Stimulated activated CD4-positive, alpha-beta T cell treated with anti-CD3 and anti-CD28 coated beads, Interleukin-1b, Interleukin-23, amount 100 ng/mL, for 1 hour (primary cell): ENCODE results near the gene HAP1.
"Not testable (repeated sequence)": the region's sequence is repeated elsewhere in the genome, so short reads cannot be mapped to it uniquely, and the experiment has no call there.

ENCODE experiments used
- DNase-seq, 2 donors: peaks; one replicate each; pipeline ENCODE4 v3.0.0-alpha.2; 2020; ENCODE audit warnings: low read depth in 2 of 2

Gene HAP1

GRCh38 chr17:41690497-41690896 lies 43.9 kb downstream of the HAP1 start:
- no peak for DNase-seq

- no peak for DNase-seq
Observed at GRCh38 chr17:41689497-41690299, 44.7 kb downstream of the HAP1 start.

DNA sequence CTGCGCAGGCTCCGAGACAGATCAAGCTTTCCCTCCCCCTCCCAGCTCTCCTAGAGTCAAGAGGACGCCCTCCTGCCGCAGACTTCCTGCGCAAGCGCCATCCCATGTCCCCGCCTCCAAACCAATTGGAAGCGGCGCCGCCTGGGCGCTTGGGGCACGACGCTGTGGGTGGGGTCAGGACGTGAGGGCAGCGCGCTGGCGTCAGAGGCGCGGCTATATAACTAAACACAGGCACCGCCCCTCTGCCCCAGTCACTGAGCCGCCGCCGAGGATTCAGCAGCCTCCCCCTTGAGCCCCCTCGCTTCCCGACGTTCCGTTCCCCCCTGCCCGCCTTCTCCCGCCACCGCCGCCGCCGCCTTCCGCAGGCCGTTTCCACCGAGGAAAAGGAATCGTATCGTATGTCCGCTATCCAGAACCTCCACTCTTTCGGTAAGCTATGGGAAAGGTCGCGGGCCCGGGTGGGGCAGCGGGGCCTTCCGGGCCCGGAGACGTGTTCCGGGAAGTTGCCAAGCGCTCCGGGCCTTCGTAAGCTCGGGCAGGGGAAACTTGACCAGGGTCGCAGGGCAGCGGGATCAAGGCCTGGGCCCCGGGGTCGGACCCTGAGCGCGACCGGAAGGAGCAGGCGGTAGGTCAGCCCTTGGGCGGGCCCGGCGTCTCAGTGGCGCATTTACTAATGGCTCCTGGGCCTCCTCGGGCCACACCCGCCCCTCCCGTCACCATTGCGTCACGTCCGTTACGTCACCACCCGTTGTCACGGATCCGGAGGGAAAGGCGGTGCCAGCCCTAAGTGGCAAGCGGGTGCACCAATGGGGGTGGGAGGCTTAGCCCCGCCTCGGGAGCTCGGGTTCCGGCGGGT lies 45.6 kb downstream of the HAP1 start, which contains the start of gene EIF1:
TSS of gene EIF1 (plus strand) at position 245 of the 856 bp plus-strand sequence. CDS start at position 399, 154 bp downstream.
- peak; percentile 99 to 100 for DNase-seq

- no peak for DNase-seq
Observed at GRCh38 chr17:41687828-41688640, 46.4 kb downstream of the HAP1 start.

DNA sequence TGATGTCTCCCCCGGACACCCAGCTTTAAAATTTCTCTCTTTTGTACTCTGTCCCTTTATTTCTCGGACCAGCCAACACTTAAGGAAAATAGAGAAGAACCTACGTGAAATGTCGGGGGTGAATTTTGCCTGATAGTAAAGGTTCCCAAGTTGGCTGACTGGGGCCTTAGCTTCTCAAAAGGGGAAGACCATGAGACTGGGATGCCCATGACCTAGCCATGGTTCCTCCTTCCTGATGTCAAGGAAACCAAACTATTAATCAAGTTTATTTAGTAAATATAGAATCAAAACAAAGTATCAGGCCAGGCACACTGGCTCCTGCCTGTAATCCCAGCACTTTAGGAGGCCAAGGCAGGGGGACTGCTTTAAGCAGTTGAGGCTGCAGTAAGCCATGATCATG lies 48.2 kb downstream of the HAP1 start:
- DNase-seq: no peak

DNA sequence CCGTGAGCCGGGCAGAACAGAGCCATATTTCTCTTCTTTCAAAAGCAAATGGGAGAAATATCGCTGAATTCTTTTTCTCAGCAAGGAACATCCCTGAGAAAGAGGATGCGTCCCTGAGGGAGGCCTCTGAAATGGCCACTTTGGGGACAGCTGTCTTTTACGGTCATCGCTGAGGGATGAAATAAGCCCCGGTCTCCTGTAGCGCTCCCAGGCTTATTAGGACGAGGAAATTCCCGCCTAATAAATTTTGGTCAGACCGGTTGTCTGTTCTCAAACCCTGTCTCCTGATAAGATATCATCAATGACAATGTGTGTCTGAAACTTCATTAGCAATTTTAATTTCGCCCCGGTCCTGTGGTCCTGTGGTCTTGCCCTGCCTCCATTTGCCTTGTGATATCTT lies 48.7 kb downstream of the HAP1 start:
- DNase-seq: not testable (repeated sequence)

GRCh38 chr17:41684035-41684434 lies 50.4 kb downstream of the HAP1 start:
- no peak for DNase-seq

DNA sequence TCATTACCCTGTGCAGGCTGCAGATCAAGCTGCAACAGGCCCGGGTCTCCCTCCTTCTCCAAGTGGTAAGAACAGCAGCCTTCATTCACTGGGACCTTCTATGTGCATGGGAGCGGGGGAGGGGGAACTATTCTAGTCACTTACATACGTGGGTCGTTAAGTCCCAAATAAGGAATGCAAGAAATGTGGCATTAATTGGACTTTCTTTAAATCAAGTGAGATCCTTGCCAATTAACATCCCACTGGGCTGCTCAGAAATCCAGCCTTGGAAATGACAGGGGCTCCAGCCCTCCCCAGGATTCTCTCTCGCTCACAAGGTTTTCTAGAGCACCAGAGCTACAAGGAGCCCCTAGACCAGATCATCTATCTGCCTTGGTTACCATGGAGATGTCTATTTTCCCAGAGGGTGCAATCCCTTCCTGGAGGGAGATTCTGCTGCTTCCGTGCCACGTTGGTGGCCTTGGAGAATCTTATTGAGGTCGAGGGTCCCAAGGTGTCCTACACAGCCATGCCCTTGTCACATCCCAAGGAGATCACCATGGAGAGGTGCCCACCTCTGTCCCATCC lies 50.9 kb downstream of the HAP1 start:
- DNase-seq: no peak

DNA sequence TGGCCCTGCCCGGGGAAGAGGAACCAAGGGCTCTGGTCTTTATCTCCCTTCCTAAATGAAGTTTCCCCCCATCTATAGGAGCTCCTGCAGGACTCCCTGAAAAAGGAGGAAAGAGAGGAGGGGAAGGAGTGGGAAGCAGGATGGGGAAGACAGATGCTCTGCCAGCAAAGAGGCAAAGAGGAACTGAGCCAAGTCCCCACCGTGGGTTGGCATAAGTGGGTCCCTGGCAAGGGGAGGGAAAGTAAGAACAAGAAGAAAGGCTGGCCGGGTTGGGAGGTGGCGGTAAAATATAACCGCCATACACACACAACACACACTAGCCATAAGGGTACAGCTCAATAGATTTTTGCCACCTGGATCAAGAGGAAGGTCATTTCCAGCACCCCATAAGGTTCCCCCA lies 51.8 kb downstream of the HAP1 start:
- DNase-seq: no peak

DNA sequence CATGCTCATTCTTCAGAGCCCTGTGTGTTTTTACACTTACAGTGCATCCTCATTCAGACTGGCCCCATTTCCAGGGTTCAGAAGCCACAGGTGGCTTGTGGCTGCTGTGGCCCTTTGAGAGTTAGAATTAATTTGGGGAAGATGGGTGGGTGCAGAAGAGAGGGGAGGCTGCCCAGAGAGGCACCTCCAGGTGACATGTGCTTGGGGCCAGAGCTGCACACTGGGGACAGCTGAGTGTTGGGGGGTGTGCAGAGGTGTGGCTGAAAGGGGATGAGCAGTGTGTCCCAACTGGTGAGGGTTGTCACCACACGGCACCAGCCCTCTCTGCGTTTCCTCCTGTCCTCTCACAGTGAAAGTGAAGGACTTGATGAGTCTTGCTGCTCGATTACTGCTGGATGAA lies 52.7 kb downstream of the HAP1 start:
- DNase-seq: no peak

DNA sequence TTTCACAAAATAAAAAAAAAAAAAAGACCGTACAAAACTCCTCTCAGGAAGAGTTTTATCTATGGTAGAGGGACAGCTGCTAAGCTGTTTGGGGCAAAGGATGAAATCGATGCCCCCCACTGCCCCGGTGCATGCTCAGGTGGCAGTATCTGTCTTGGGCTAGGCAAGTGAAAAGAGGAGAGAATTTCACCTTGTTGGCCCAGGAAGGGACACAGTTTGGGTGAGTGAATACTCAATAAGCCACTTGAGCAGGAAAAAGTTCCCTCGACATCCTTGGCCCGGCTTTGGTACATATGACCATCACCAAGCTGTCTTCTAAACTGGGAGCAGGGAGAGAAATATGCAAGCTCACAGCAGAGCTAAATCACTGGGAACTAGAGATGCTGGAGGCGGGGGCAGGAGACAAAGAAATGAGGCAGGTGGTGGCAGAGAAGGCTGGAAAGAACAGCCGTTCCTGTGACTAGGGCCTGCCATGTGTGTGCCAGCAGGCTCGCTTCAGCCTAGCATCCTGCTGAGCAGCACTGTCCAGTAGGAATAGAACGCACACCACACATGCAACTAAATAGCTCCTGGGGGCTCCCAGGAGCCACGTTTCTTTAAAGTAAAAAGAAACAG lies 53.9 kb downstream of the HAP1 start:
- DNase-seq: no peak

DNA sequence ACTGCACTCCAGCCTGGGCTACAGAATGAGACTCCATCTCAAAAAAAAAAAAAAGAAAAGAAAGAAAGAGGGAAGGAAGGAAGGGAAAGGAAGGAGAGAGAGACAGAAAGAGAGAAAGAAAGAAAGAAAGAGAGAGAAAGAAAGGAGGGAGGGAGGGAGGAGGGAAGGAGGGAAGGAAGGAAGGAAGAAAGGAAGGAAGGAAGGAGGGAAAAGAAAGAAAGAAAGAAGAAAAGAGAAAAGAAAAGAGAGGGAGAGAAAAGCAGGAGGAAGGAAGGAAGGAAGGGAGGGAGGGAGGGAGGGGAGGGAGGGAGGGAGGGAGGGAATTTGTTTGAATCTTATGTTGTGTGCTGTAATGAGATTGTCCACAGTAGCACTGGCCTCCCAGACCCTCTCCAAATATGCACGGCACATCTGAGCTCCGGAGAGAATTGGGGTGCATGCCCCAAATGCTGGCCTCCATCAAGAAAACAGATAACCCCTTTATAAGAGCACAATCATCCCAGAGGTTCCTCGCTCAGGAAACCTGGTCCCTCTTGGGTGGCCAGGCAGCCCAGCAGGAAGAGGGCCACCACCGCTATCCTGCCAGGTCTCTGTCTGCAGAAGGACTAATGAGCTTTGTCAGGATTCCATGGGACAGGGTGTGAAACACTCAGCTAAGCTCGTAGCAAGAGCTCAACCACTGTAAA lies 54.6 kb downstream of the HAP1 start:
- no peak for DNase-seq

DNA sequence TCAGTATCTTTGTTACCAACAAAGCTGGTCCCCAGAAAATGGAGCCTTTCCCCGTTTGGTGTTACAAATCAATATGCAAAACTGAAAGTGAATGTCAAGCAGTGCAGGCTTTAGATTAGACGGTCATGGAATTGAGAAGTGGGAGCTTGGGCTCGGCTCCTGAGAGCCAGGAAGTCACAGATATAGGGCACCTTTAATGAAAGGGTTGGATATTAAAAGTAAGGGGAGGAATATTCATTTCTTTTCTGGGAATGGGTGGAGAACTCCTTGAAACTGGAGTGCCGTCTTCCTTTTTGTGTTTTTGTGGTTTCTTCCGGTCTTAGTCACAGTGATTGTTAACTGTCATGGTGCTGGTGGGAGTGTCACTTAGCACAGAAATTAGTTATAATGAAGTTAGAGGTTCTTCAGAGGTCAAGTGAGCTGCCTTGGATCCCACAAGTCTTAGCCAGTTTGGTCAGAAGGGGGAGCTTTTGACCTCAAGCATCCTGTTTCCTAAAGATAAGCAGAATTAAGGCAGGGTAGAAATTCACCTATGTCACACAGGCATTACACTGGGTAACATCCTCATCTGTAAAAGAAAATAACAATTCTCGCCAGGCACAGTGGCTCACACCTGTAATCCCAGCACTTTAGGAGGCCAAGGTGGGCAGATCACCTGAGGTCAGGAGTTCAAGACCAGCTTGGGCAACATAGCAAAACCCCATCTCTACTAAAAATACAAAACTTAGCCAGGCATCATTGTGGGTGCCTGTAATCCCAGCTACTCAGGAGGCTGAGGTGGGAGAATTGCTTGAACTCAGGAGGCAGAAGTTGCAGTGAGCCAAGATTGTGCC lies 55.3 kb downstream of the HAP1 start:
- DNase-seq: no peak

- DNase-seq: no peak
Observed at GRCh38 chr17:41678411-41678906, 56.0 kb downstream of the HAP1 start.

DNA sequence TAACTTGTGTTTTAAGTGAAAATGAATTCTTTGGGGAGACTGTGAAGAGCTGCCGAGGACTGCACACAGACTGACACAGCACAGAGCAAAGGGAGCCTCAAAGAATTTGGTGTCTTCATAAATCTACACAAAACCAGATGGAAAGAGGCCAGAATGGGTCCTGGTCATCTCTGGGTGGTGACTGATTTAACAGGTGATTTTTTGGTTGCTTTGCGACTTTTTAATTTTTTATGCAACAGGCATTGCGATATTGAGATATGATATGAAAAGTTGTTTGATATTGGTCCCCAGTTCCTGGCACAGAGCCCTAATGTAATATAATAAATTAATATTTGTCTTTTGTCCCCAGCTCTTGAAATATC lies 58.4 kb downstream of the HAP1 start:
- no peak for DNase-seq

GRCh38 chr17:41675157-41676057 lies 59.0 kb downstream of the HAP1 start:
- not testable (repeated sequence) for DNase-seq
